IMR-90 (cell line): ENCODE data around the gene F2RL1. TPM values are rescaled to one million over a fixed set of nuclear protein-coding genes. Genes with fewer than 3 reads are reported as not detected.

Experiments used
- ATAC-seq: fragments of 200-7000 bp; cut with Tn5 transposase; 2 replicates; pipeline ENCODE4 v1.9.1; 2020; ENCODE audit warnings: low read depth, mild to moderate bottlenecking, moderate library complexity
- BruUV-seq: library from RNA; stranded (reverse); fragments of 400-500 nt; replicated peaks from 2 replicates; lab custom pipeline; 2021; lab: Mats Ljungman, UMichigan
- CTCF ChIA-PET: fragments of 300-600 bp; formaldehyde crosslinking; extraction: SDS; loops from one replicate; lab custom pipeline; 2021; ENCODE audit warnings: antibody characterized with exemption; lab: Yijun Ruan, JAX
- POLR2A ChIA-PET: fragments of 300-600 bp; sonication (Branson Sonifier 250); formaldehyde crosslinking; loops from one replicate; lab custom pipeline; 2022; ENCODE audit warnings: antibody characterized with exemption; ENCODE audit not compliant: unreplicated experiment; lab: Charles Lee
- DNase-seq: peaks from one replicate; pipeline ENCODE4 v3.0.0; 2013
- H2AFZ ChIP-seq: replicated peaks from 2 replicates; pipeline ENCODE3; 2013; ENCODE audit warnings: low read length, mild to moderate bottlenecking; ENCODE audit not compliant: poor library complexity
- H2AK5ac ChIP-seq: 2 replicates; pipeline ENCODE4 v1.6.1; 2013; ENCODE audit warnings: low read depth, low read length, inconsistent platforms
- H2AK9ac ChIP-seq: replicated peaks from 2 replicates; pipeline ENCODE3; 2013; ENCODE audit warnings: mild to moderate bottlenecking, low read depth, low read length, moderate library complexity; ENCODE audit not compliant: poor library complexity
- H2BK120ac ChIP-seq: 2 replicates; pipeline ENCODE4 v1.6.1; 2013; ENCODE audit warnings: low read depth, low read length, inconsistent platforms
- H2BK15ac ChIP-seq: 3 replicates; pipeline ENCODE4 v1.6.1; 2013; ENCODE audit warnings: low read depth, low read length, inconsistent platforms
- H2BK20ac ChIP-seq: 2 replicates; pipeline ENCODE4 v1.6.1; 2013; ENCODE audit warnings: low read depth, mild to moderate bottlenecking, inconsistent platforms, low read length, moderate library complexity
- H2BK5ac ChIP-seq: 2 replicates; pipeline ENCODE4 v1.6.1; 2013; ENCODE audit warnings: mild to moderate bottlenecking, low read depth, low read length, inconsistent platforms; ENCODE audit not compliant: poor library complexity, severe bottlenecking
- H3K14ac ChIP-seq: replicated peaks from 2 replicates; pipeline ENCODE4 v1.6.1; 2013; ENCODE audit warnings: low read depth, low read length, inconsistent platforms
- H3K18ac ChIP-seq: 2 replicates; pipeline ENCODE4 v1.6.1; 2013; ENCODE audit warnings: low read depth, low read length, control low read depth
- H3K23ac ChIP-seq: 2 replicates; pipeline ENCODE4 v1.6.1; 2013; ENCODE audit warnings: low read depth, low read length, inconsistent platforms
- H3K27ac ChIP-seq: 2 replicates; pipeline ENCODE4 v1.5.1; 2013; ENCODE audit warnings: mild to moderate bottlenecking, control low read depth, low read length; ENCODE audit not compliant: insufficient read depth
- H3K27me3 ChIP-seq: 2 replicates; pipeline ENCODE4 v1.6.1; 2013; ENCODE audit warnings: low read length; ENCODE audit not compliant: control insufficient read depth, insufficient read depth
- H3K36me3 ChIP-seq: 2 replicates; pipeline ENCODE4 v1.6.1; 2013; ENCODE audit warnings: low read length, mixed read lengths; ENCODE audit not compliant: control insufficient read depth, insufficient read depth
- H3K4ac ChIP-seq: 2 replicates; pipeline ENCODE4 v1.6.1; 2013; ENCODE audit warnings: low read depth, low read length, inconsistent platforms
- H3K4me1 ChIP-seq: 2 replicates; pipeline ENCODE4 v1.6.1; 2013; ENCODE audit warnings: low read length, mixed read lengths; ENCODE audit not compliant: control insufficient read depth, insufficient read depth
- H3K4me2 ChIP-seq: 2 replicates; pipeline ENCODE4 v1.6.1; 2013; ENCODE audit warnings: low read depth, mild to moderate bottlenecking, control low read depth, low read length, moderate library complexity
- H3K4me3 ChIP-seq: 2 replicates; pipeline ENCODE4 v1.5.1; 2013; ENCODE audit warnings: low read depth, mild to moderate bottlenecking, control low read depth, low read length, moderate library complexity; ENCODE audit not compliant: insufficient read depth
- H3K56ac ChIP-seq: 2 replicates; pipeline ENCODE4 v1.6.1; 2013; ENCODE audit warnings: low read length, inconsistent platforms; ENCODE audit not compliant: insufficient read depth; ENCODE audit errors: extremely low read depth
- H3K79me1 ChIP-seq, 2 experiments: 2 replicates each; pipeline ENCODE4 v1.6.1; 2013; ENCODE audit warnings: low read length in 2 of 2, inconsistent platforms in 1 of 2, low read depth in 1 of 2
- H3K9ac ChIP-seq: 2 replicates; pipeline ENCODE4 v1.6.1; 2013; ENCODE audit warnings: low read depth, low read length, control low read depth
- H3K9me1 ChIP-seq: 2 replicates; pipeline ENCODE4 v1.6.1; 2013; ENCODE audit warnings: low read length, inconsistent platforms; ENCODE audit not compliant: insufficient read depth
- H3K9me3 ChIP-seq: 2 replicates; pipeline ENCODE4 v1.6.1; 2013; ENCODE audit warnings: low read length; ENCODE audit not compliant: control insufficient read depth, insufficient read depth
- H4K20me1 ChIP-seq: 2 replicates; pipeline ENCODE4 v1.6.1; 2013; ENCODE audit warnings: low read length, inconsistent platforms; ENCODE audit not compliant: insufficient read depth
- H4K5ac ChIP-seq: 2 replicates; pipeline ENCODE4 v1.6.1; 2013; ENCODE audit warnings: mild to moderate bottlenecking, low read depth, low read length, control low read depth
- H4K8ac ChIP-seq, 2 experiments: 2 replicates each; pipeline ENCODE4 v1.6.1; 2013; ENCODE audit warnings: low read depth in 2 of 2, low read length in 2 of 2, control low read depth in 1 of 2, inconsistent platforms in 1 of 2
- H4K91ac ChIP-seq: 2 replicates; pipeline ENCODE4 v1.6.1; 2013; ENCODE audit warnings: low read depth, low read length, inconsistent platforms; ENCODE audit not compliant: insufficient read depth
- FOS ChIP-seq: fragments of 150-350 bp; IDR thresholded peaks from 2 replicates; pipeline ENCODE4 v1.6.1; 2016; ENCODE audit warnings: low read depth, low read length
- MXI1 ChIP-seq: IDR thresholded peaks from 2 replicates; pipeline ENCODE4 v1.6.1; 2012; ENCODE audit warnings: low read depth, mild to moderate bottlenecking, low read length, moderate library complexity, borderline replicate concordance
- NFE2L2 ChIP-seq: fragments of 150-350 bp; IDR thresholded peaks from 2 replicates; pipeline ENCODE4 v1.6.1; 2016; ENCODE audit warnings: low read depth, mild to moderate bottlenecking, low read length
- USF2 ChIP-seq: fragments of 150-350 bp; IDR thresholded peaks from 2 replicates; pipeline ENCODE4 v1.6.1; 2017; ENCODE audit warnings: mild to moderate bottlenecking, antibody characterized with exemption, low read length, low read depth
- WGBS, 2 experiments: methylation state at CpG; one replicate each; pipeline versions ENCODE4 v1.1.5 to v1.1.7; 2013; ENCODE audit warnings: missing lambda C conversion rate in 2 of 2; ENCODE audit not compliant: insufficient read length in 1 of 2; ENCODE audit errors: extremely low coverage in 2 of 2; 5-methylcytosine and 5-hydroxymethylcytosine counted together
- dilution Hi-C: fragments of 300-500 bp; cut with HindIII; formaldehyde crosslinking; loops from one replicate; pipeline ENCODE4 v1.14.3; 2018; ENCODE audit warnings: low sequenced_read_pairs; ENCODE audit not compliant: unreplicated experiment
- in situ Hi-C: fragments of 300-500 bp; cut with MboI; formaldehyde crosslinking; loops from 3 replicates; pipeline ENCODE4 v1.14.3; 2019; ENCODE audit warnings: low sequenced_read_pairs, inconsistent platforms, mixed read lengths
- intact Hi-C: fragments of 100-400 bp; cut with micrococcal nuclease; formaldehyde crosslinking; loops from 2 replicates; pipeline ENCODE4 v1.10.0; 2022
- polyA plus RNA-seq, 3 experiments: library from polyadenylated mRNA; depleted of rRNA; stranded (reverse); fragments of >200 nt; gene quantifications; 2 replicates each; pipeline ENCODE4 v1.2.3, GENCODE V29; 2012; ENCODE audit warnings: low replicate concordance in 1 of 3
- total RNA-seq: library from RNA; depleted of rRNA; stranded (reverse); fragments of >200 nt; gene quantifications from 2 replicates; pipeline ENCODE4 v1.2.3, GENCODE V29; 2012

Gene F2RL1
- total and polyA plus RNA-seq, 2 of the 4 experiments (the other 2 are of a cell fraction), result 5.6 to 12.4 TPM

GRCh38 chr5:76813982-76814562 is 4.8 kb upstream of the F2RL1 start (continued):
- no peak for TF ChIP-seq MXI1

- no peak for TF ChIP-seq USF2
- no peak for TF ChIP-seq FOS
- TF ChIP-seq NFE2L2, result no peak
- Histone ChIP-seq H3K27ac (no peak overlapping the region), H3K27me3 (no peaks in the 10 kb centered on the region), H2AFZ (no peak overlapping the region), H3K9me3 (no peaks in the 10 kb centered on the region), H3K18ac (no peak overlapping the region), H3K9me1 (no peaks in the 10 kb centered on the region), H3K4me3 (no peak overlapping the region), H3K9ac (no peak overlapping the region), H3K36me3 (no peaks in the 10 kb centered on the region), H3K4me1 (peaks cover 8% of the 10 kb centered on the region), H3K23ac (no peak overlapping the region), H4K20me1 (no peaks in the 10 kb centered on the region), H3K56ac (no peak overlapping the region), H2BK20ac (0 out of 2 replicates have a peak overlapping the region, but pooled peaks have one; percentile 49), H2AK5ac (0 out of 2 replicates have a peak overlapping the region, but pooled peaks have one; percentile 48), H4K8ac (no peak overlapping the region), H2AK9ac (no peak overlapping the region), H3K4ac (0 out of 2 replicates have a peak overlapping the region, but pooled peaks have one; percentile 22), H4K5ac (no peak overlapping the region), H2BK15ac (peak overlapping the region; percentile 64; the same call in 1 of the 3 replicates), H3K14ac (peak overlapping the region; percentile 7; the same call in 1 of the 2 replicates), H4K91ac (no peak overlapping the region), H3K79me1 (no peaks in the 10 kb centered on the region; a peak in 1 of 4 replicates), H2BK5ac (no peak overlapping the region), H2BK120ac (peak overlapping the region; percentile 10), H3K4me2 (no peak overlapping the region)
- DNase-seq, result no peak
- ATAC-seq, result no peak
- ChIA-PET CTCF (interaction anchor here (0.6 to 1.3 kb wide), 2 partner anchors 9 to 125 kb away, joined by 3 to 5 read pairs; no protein-coding TSS in a partner anchor), POLR2A (no interaction called here)
- WGBS, 2 experiments, result 100% methylated on average over 1 of the region's 3 CpGs; no CpG with 5 or more reads in 1 of the 2 experiments
- BruUV-seq, result no TSS peak
- dilution Hi-C loops (no loop called here), intact Hi-C loops (loop anchor here (10.0 kb wide), 1 partner anchor 1761 kb away; the partner anchor contains the start of gene GCNT4), in situ Hi-C loops (no loop called here)
These were observed 2.6 kb upstream of the F2RL1 start for GRCh38 chr5:76816110-76816831.
